GM12878 (cell line): ENCODE results near the gene ZNF548. TPM values are rescaled to one million over a fixed set of nuclear protein-coding genes. Genes with fewer than 3 reads are reported as not detected.

ENCODE experiments used
- BHLHE40 ChIP-seq, 2 experiments: fragments of 450-650 bp in 1 of 2; IDR thresholded peaks; 2 replicates each; pipeline ENCODE4 v1.6.1; 2011 to 2017; ENCODE audit warnings: low read depth in 2 of 2, borderline replicate concordance in 1 of 2, improper control_type of control experiment in 1 of 2, low read length in 1 of 2, mild to moderate bottlenecking in 1 of 2
- CBX5 ChIP-seq: sonication (generic); IDR thresholded peaks from 2 replicates; pipeline ENCODE4 v1.6.1; 2016; ENCODE audit warnings: low read depth, moderate library complexity, mild to moderate bottlenecking, inconsistent platforms
- CHD2 ChIP-seq: IDR thresholded peaks from 2 replicates; pipeline ENCODE4 v1.6.1; 2011; ENCODE audit warnings: low read depth, low read length, improper control_type of control experiment, borderline replicate concordance
- E2F8 ChIP-seq: fragments of 450-650 bp; IDR thresholded peaks from 2 replicates; pipeline ENCODE4 v1.6.1; 2018; ENCODE audit warnings: mild to moderate bottlenecking, low read depth, moderate library complexity; ENCODE audit not compliant: partially characterized antibody
- E4F1 ChIP-seq: fragments of 450-650 bp; IDR thresholded peaks from 2 replicates; pipeline ENCODE4 v1.6.1; 2018; ENCODE audit warnings: borderline replicate concordance, mild to moderate bottlenecking; ENCODE audit not compliant: partially characterized antibody
- HDAC6 ChIP-seq: fragments of 200-600 bp; sonication (generic); IDR thresholded peaks from one replicate; pipeline ENCODE4 v1.8.0; 2017; ENCODE audit warnings: antibody characterized with exemption; ENCODE audit not compliant: unreplicated experiment
- KDM1A ChIP-seq: fragments of 200-600 bp; sonication (generic); IDR thresholded peaks from 2 replicates; pipeline ENCODE4 v1.6.1; 2016; ENCODE audit warnings: borderline replicate concordance
- MAX ChIP-seq: IDR thresholded peaks from 2 replicates; pipeline ENCODE4 v1.6.1; 2012; ENCODE audit warnings: low read depth, low read length, improper control_type of control experiment
- NFXL1 ChIP-seq: fragments of 450-650 bp; IDR thresholded peaks from 2 replicates; pipeline ENCODE4 v1.6.1; 2017; ENCODE audit warnings: antibody characterized with exemption, mild to moderate bottlenecking, borderline replicate concordance
- RBBP5 ChIP-seq: fragments of 200-600 bp; sonication (generic); conservative IDR thresholded peaks from 2 replicates; pipeline ENCODE4 v1.6.1; 2016
- RFX5 ChIP-seq: IDR thresholded peaks from 2 replicates; pipeline ENCODE4 v1.6.1; 2011; ENCODE audit warnings: low read depth, low read length, improper control_type of control experiment
- SP1 ChIP-seq: IDR thresholded peaks from one replicate; pipeline ENCODE4 v1.6.1; 2011; ENCODE audit warnings: low read depth, low read length
- STAT3 ChIP-seq: IDR thresholded peaks from 2 replicates; pipeline ENCODE4 v1.6.1; 2011; ENCODE audit warnings: low read depth, low read length, improper control_type of control experiment
- USF1 ChIP-seq: IDR thresholded peaks from 2 replicates; pipeline ENCODE4 v1.6.1; 2011; ENCODE audit warnings: borderline replicate concordance, low read depth, mild to moderate bottlenecking, moderate library complexity, mixed read lengths, low read length; ENCODE audit not compliant: insufficient read depth; ENCODE audit errors: extremely low read length
- YY1 ChIP-seq: IDR thresholded peaks from 2 replicates; pipeline ENCODE4 v1.6.1; 2011; ENCODE audit warnings: low read depth, mild to moderate bottlenecking, low read length
- ZNF622 ChIP-seq: fragments of 450-650 bp; IDR thresholded peaks from 2 replicates; pipeline ENCODE4 v1.6.1; 2017; ENCODE audit warnings: mild to moderate bottlenecking, inconsistent platforms
- polyA plus RNA-seq, 11 experiments: library from polyadenylated mRNA; depleted of rRNA in 4 of 11; unstranded in 6 of 11; stranded (reverse) in 5 of 11; fragments of >200 nt; fragmentation: Nextera tagmentation in 4 of 11; fragmentation: Illumina TruSeq in 1 of 11; extraction: Ambion mirVana in 4 of 11; extraction: Trizol in 1 of 11; gene quantifications; 1 replicate in 1 of 11; 2 replicates in 10 of 11; pipeline versions ENCODE4 v1.2.1 to v1.2.3, GENCODE V29; 2011 to 2016; ENCODE audit warnings: inconsistent platforms in 2 of 11, missing spikeins in 2 of 11, low read depth in 1 of 11
- total RNA-seq, 4 experiments: library from RNA; depleted of rRNA in 3 of 4; stranded (reverse); fragments of >200 nt in 3 of 4; fragmentation: Illumina TruSeq in 1 of 4; extraction: Trizol in 1 of 4; gene quantifications; 2 replicates each; pipeline versions ENCODE4 v1.2.1 to v1.2.3, GENCODE V29; 2013 to 2021
- TF ChIP-seq, protein P1 (sequence below): IDR thresholded peaks from 2 replicates; pipeline ENCODE4 v1.6.1; 2012; ENCODE audit warnings: low read depth, low read length, improper control_type of control experiment
- TF ChIP-seq, protein P2 (sequence below): fragments of 450-650 bp; formaldehyde crosslinking; IDR thresholded peaks from 2 replicates; pipeline ENCODE4 v1.5.0; 2022; ENCODE audit warnings: mild to moderate bottlenecking, missing genetic modification characterization

Gene ZNF548
- total and polyA plus RNA-seq, 10 of the 15 experiments (the other 5 are each of a cell fraction or from before 2014, with no cell fraction given): 3.9 to 44.8 (median 16.5) TPM

GRCh38 chr19:57362997-57363687 lies 26.5 kb upstream of the ZNF548 start, which contains the start of the genes TRAPPC2B and ZNF547 (continued):
- no peak for TF ChIP-seq HDAC6
- TF ChIP-seq USF1: no peak
- TF ChIP-seq, protein P1, sequence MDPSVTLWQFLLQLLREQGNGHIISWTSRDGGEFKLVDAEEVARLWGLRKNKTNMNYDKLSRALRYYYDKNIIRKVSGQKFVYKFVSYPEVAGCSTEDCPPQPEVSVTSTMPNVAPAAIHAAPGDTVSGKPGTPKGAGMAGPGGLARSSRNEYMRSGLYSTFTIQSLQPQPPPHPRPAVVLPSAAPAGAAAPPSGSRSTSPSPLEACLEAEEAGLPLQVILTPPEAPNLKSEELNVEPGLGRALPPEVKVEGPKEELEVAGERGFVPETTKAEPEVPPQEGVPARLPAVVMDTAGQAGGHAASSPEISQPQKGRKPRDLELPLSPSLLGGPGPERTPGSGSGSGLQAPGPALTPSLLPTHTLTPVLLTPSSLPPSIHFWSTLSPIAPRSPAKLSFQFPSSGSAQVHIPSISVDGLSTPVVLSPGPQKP: peak; percentile 65
- no peak for TF ChIP-seq STAT3
- no peak for TF ChIP-seq RBBP5
- TF ChIP-seq KDM1A: no peak
- no peak for TF ChIP-seq E4F1
- TF ChIP-seq NFXL1: no peak
- TF ChIP-seq YY1: peak; percentile 90
- TF ChIP-seq SP1: peak; percentile 88
- peak; percentile 90 for TF ChIP-seq CHD2
- peak; percentile 81 for TF ChIP-seq CBX5
- TF ChIP-seq ZNF622: no peak
- peak; percentile 59 to 83 for TF ChIP-seq BHLHE40 (IDR thresholded peaks at IDR 0.05; ENCODE audit: borderline replicate concordance in 1 of 2, low read depth in 2 of 2, low read length in 1 of 2)
- peak; percentile 86 for TF ChIP-seq E2F8
- TF ChIP-seq, protein P2, sequence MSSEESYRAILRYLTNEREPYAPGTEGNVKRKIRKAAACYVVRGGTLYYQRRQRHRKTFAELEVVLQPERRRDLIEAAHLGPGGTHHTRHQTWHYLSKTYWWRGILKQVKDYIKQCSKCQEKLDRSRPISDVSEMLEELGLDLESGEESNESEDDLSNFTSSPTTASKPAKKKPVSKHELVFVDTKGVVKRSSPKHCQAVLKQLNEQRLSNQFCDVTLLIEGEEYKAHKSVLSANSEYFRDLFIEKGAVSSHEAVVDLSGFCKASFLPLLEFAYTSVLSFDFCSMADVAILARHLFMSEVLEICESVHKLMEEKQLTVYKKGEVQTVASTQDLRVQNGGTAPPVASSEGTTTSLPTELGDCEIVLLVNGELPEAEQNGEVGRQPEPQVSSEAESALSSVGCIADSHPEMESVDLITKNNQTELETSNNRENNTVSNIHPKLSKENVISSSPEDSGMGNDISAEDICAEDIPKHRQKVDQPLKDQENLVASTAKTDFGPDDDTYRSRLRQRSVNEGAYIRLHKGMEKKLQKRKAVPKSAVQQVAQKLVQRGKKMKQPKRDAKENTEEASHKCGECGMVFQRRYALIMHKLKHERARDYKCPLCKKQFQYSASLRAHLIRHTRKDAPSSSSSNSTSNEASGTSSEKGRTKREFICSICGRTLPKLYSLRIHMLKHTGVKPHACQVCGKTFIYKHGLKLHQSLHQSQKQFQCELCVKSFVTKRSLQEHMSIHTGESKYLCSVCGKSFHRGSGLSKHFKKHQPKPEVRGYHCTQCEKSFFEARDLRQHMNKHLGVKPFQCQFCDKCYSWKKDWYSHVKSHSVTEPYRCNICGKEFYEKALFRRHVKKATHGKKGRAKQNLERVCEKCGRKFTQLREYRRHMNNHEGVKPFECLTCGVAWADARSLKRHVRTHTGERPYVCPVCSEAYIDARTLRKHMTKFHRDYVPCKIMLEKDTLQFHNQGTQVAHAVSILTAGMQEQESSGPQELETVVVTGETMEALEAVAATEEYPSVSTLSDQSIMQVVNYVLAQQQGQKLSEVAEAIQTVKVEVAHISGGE (CRISPR knock-in tag): peak; percentile 9; the same call in 1 of the 2 replicates
- no peak for TF ChIP-seq RFX5
- TF ChIP-seq MAX: no peak; the same call in 1 of the 2 replicates
